H9 (cell line): ENCODE measurements around the gene MAST2. TPM values are rescaled to one million over a fixed set of nuclear protein-coding genes. Genes with fewer than 3 reads are reported as not detected.

ENCODE experiments used
- DNase-seq: peaks from one replicate; pipeline ENCODE4 v3.0.0-alpha.2; 2017
- H2AFZ ChIP-seq: one replicate; pipeline ENCODE4 v1.6.1; 2013; ENCODE audit warnings: mild to moderate bottlenecking, low read length, control low read depth, moderate library complexity
- H2AK5ac ChIP-seq: 2 replicates; pipeline ENCODE4 v1.6.1; 2013; ENCODE audit warnings: low read length, control low read depth, mixed read lengths; ENCODE audit not compliant: insufficient read length
- H2BK120ac ChIP-seq: one replicate; pipeline ENCODE4 v1.6.1; 2013; ENCODE audit warnings: low read depth, mild to moderate bottlenecking, low read length, control low read depth, inconsistent platforms; ENCODE audit not compliant: poor library complexity, severe bottlenecking
- H2BK12ac ChIP-seq: 2 replicates; pipeline ENCODE4 v1.6.1; 2013; ENCODE audit warnings: low read length, control low read depth, mixed read lengths, low read depth; ENCODE audit not compliant: insufficient read length
- H2BK15ac ChIP-seq: 2 replicates; pipeline ENCODE4 v1.6.1; 2013; ENCODE audit warnings: low read depth, low read length, control low read depth
- H2BK20ac ChIP-seq: one replicate; pipeline ENCODE4 v1.6.1; 2013; ENCODE audit warnings: low read depth, mild to moderate bottlenecking, low read length, control low read depth, inconsistent platforms; ENCODE audit not compliant: poor library complexity, severe bottlenecking
- H2BK5ac ChIP-seq: 2 replicates; pipeline ENCODE4 v1.6.1; 2013; ENCODE audit warnings: low read length, control low read depth, mixed read lengths; ENCODE audit not compliant: insufficient read length
- H3K14ac ChIP-seq: 2 replicates; pipeline ENCODE4 v1.6.1; 2013; ENCODE audit warnings: low read length, control low read depth; ENCODE audit not compliant: insufficient read depth
- H3K18ac ChIP-seq: 2 replicates; pipeline ENCODE4 v1.6.1; 2013; ENCODE audit warnings: low read depth, mild to moderate bottlenecking, mixed read lengths, low read length, control low read depth; ENCODE audit not compliant: insufficient read length
- H3K23ac ChIP-seq: 2 replicates; pipeline ENCODE4 v1.6.1; 2013; ENCODE audit warnings: low read length, control low read depth, mixed read lengths, low read depth; ENCODE audit not compliant: insufficient read length
- H3K23me2 ChIP-seq: 2 replicates; pipeline ENCODE4 v1.6.1; 2013; ENCODE audit warnings: low read depth, mild to moderate bottlenecking, mixed read lengths, low read length, control low read depth; ENCODE audit not compliant: insufficient read length, poor library complexity, severe bottlenecking
- H3K27ac ChIP-seq: 2 replicates; pipeline ENCODE4 v1.5.1; 2013; ENCODE audit warnings: low read length, control low read depth, mixed read lengths, low read depth; ENCODE audit not compliant: insufficient read length
- H3K27me3 ChIP-seq: 2 replicates; pipeline ENCODE4 v1.6.1; 2013; ENCODE audit warnings: low read length, control low read depth, inconsistent platforms; ENCODE audit not compliant: insufficient read depth
- H3K4ac ChIP-seq: 2 replicates; pipeline ENCODE4 v1.6.1; 2013; ENCODE audit warnings: low read depth, mild to moderate bottlenecking, control low read depth, inconsistent platforms, low read length, moderate library complexity
- H3K4me1 ChIP-seq: 2 replicates; pipeline ENCODE4 v1.6.1; 2013; ENCODE audit warnings: low read length, control low read depth, inconsistent platforms; ENCODE audit not compliant: insufficient read depth
- H3K4me2 ChIP-seq: 2 replicates; pipeline ENCODE4 v1.6.1; 2013; ENCODE audit warnings: low read length, control low read depth, mixed read lengths; ENCODE audit not compliant: insufficient read length, insufficient read depth
- H3K56ac ChIP-seq: 2 replicates; pipeline ENCODE4 v1.6.1; 2013; ENCODE audit warnings: low read depth, mild to moderate bottlenecking, mixed read lengths, low read length, control low read depth; ENCODE audit not compliant: insufficient read length
- H3K79me1 ChIP-seq: 2 replicates; pipeline ENCODE4 v1.6.1; 2013; ENCODE audit warnings: low read depth, mild to moderate bottlenecking, moderate library complexity, low read length, control low read depth, inconsistent platforms; ENCODE audit not compliant: insufficient read depth, poor library complexity, severe bottlenecking
- H3K79me2 ChIP-seq: 2 replicates; pipeline ENCODE4 v1.6.1; 2013; ENCODE audit warnings: low read length, control low read depth, inconsistent platforms; ENCODE audit not compliant: insufficient read depth
- H3K9ac ChIP-seq: 2 replicates; pipeline ENCODE4 v1.6.1; 2013; ENCODE audit warnings: low read length, control low read depth, mixed read lengths; ENCODE audit not compliant: insufficient read length; ENCODE audit errors: extremely low read depth
- H3K9me3 ChIP-seq: one replicate; pipeline ENCODE4 v1.6.1; 2013; ENCODE audit warnings: low read depth, low read length, inconsistent platforms; ENCODE audit not compliant: control insufficient read depth
- H3T11ph ChIP-seq: one replicate; pipeline ENCODE4 v1.6.1; 2013; ENCODE audit warnings: mild to moderate bottlenecking, low read length, control low read depth, inconsistent platforms
- H4K20me1 ChIP-seq: one replicate; pipeline ENCODE4 v1.6.1; 2013; ENCODE audit not compliant: control insufficient read depth, insufficient read length, insufficient read depth
- H4K5ac ChIP-seq: 2 replicates; pipeline ENCODE4 v1.6.1; 2013; ENCODE audit warnings: low read depth, mild to moderate bottlenecking, mixed read lengths, low read length, control low read depth; ENCODE audit not compliant: insufficient read length
- H4K8ac ChIP-seq: replicated peaks from 2 replicates; pipeline ENCODE4 v1.6.1; 2013; ENCODE audit warnings: low read length, control low read depth, mixed read lengths, low read depth; ENCODE audit not compliant: insufficient read length
- H4K91ac ChIP-seq: 2 replicates; pipeline ENCODE4 v1.6.1; 2013; ENCODE audit warnings: low read depth, mild to moderate bottlenecking, moderate library complexity, mixed read lengths, low read length, control low read depth; ENCODE audit not compliant: insufficient read length
- H3K27ac Mint-ChIP-seq, 3 experiments: 2 replicates in 2 of 3; 3 replicates in 1 of 3; pipeline ENCODE4 v1.8.0; 2020 to 2021; ENCODE audit warnings: mixed read lengths in 3 of 3, mild to moderate bottlenecking in 1 of 3, moderate library complexity in 1 of 3
- H3K27me3 Mint-ChIP-seq: 2 replicates; pipeline ENCODE4 v1.8.0; 2021; ENCODE audit warnings: low read depth, mild to moderate bottlenecking, moderate library complexity, mixed read lengths
- H3K36me3 Mint-ChIP-seq, 3 experiments: 2 replicates in 2 of 3; 3 replicates in 1 of 3; pipeline ENCODE4 v1.8.0; 2020 to 2021; ENCODE audit warnings: low read depth in 3 of 3, mixed read lengths in 3 of 3; ENCODE audit not compliant: insufficient read depth in 1 of 3
- H3K4me1 Mint-ChIP-seq, 2 experiments: 2 replicates each; pipeline ENCODE4 v1.8.0; 2020; ENCODE audit warnings: mixed read lengths in 2 of 2
- H3K4me3 Mint-ChIP-seq, 2 experiments: 2 replicates in 1 of 2; 3 replicates in 1 of 2; pipeline ENCODE4 v1.8.0; 2020 to 2021; ENCODE audit warnings: mild to moderate bottlenecking in 2 of 2, mixed read lengths in 2 of 2, moderate library complexity in 1 of 2
- H3K9me3 Mint-ChIP-seq, 2 experiments: 2 replicates in 1 of 2; 3 replicates in 1 of 2; pipeline ENCODE4 v1.8.0; 2020; ENCODE audit warnings: mild to moderate bottlenecking in 2 of 2, mixed read lengths in 2 of 2, moderate library complexity in 1 of 2
- CTCF ChIP-seq: fragments of 200-600 bp; sonication (generic); conservative IDR thresholded peaks from 3 replicates; pipeline ENCODE4 v1.8.0; 2021; ENCODE audit warnings: antibody characterized with exemption, mild to moderate bottlenecking
- total RNA-seq: library from RNA; stranded (reverse); gene quantifications from 2 replicates; pipeline ENCODE4 v1.2.1, GENCODE V29; 2021

Gene MAST2
- total RNA-seq, 1 experiment from 2014 or later: 28.8 TPM

GRCh38 chr1:45894921-45895320 lies 91.5 kb downstream of the MAST2 start:
- Mint-ChIP-seq H3K4me1 (peaks cover 0 to 3% of the 10 kb centered on the region in 2 experiments; a peak in 2 of 4 replicates), H3K27me3 (no peaks in the 10 kb centered on the region), H3K9me3 (peaks cover 3 to 4% of the 10 kb centered on the region in 2 experiments; a peak in 4 of 5 replicates), H3K4me3 (no peak overlapping the region), H3K36me3 (peaks cover 5 to 11% (median 5%) of the 10 kb centered on the region in 3 experiments; a peak in 6 of 7 replicates), H3K27ac (peak overlapping the region in 1 of 3 experiments; percentile 17; a peak in 1 of 7 replicates)
- Histone ChIP-seq H3K27me3 (no peaks in the 10 kb centered on the region), H2BK12ac (no peak overlapping the region), H3K56ac (no peak overlapping the region), H3K4ac (no peak overlapping the region), H2BK20ac (no peak overlapping the region), H4K20me1 (no peaks in the 10 kb centered on the region), H3K4me1 (no peaks in the 10 kb centered on the region), H4K8ac (no peak overlapping the region), H4K91ac (no peak overlapping the region), H3K18ac (no peak overlapping the region), H2BK5ac (no peak overlapping the region), H3K14ac (no peak overlapping the region), H2AFZ (no peak overlapping the region), H2BK120ac (no peak overlapping the region), H3K79me1 (no peaks in the 10 kb centered on the region), H3T11ph (no peak overlapping the region), H3K27ac (no peak overlapping the region), H3K23ac (no peak overlapping the region), H3K4me2 (no peak overlapping the region), H4K5ac (no peak overlapping the region), H3K23me2 (no peaks in the 10 kb centered on the region), H2BK15ac (no peak overlapping the region), H3K79me2 (0 out of 2 replicates have a peak, but pooled peaks cover 3% of the 10 kb centered on the region), H2AK5ac (no peak overlapping the region), H3K9ac (no peak overlapping the region), H3K9me3 (no peaks in the 10 kb centered on the region)
- TF ChIP-seq CTCF: no peak
- DNase-seq: no peak
